CD14-positive monocyte (primary cell): ENCODE results near the gene ISG15. TPM values are rescaled to one million over a fixed set of nuclear protein-coding genes. Genes with fewer than 3 reads are reported as not detected.

Source experiments
- DNase-seq, 3 donors: peaks; one replicate each; pipeline ENCODE4 v3.0.0-alpha.2; 2011 to 2022
- H2AFZ ChIP-seq: 2 replicates; pipeline ENCODE4 v1.6.0; 2012; ENCODE audit warnings: mild to moderate bottlenecking, low read depth, low read length, inconsistent platforms; ENCODE audit not compliant: insufficient read depth, poor library complexity, severe bottlenecking
- H3K27ac ChIP-seq, 2 donors: 1 replicate in 1 of 2; 2 replicates in 1 of 2; pipeline ENCODE4 v1.5.1; 2012 to 2013; ENCODE audit warnings: low read length in 2 of 2, control low read depth in 1 of 2, inconsistent platforms in 1 of 2, low read depth in 1 of 2, mild to moderate bottlenecking in 1 of 2
- H3K27me3 ChIP-seq, 2 donors: one replicate each; pipeline versions ENCODE4 v1.6.0 to v1.6.1; 2011 to 2013; ENCODE audit warnings: low read length in 2 of 2; ENCODE audit not compliant: control insufficient read depth in 2 of 2, insufficient read depth in 2 of 2
- H3K36me3 ChIP-seq, 2 donors: replicated peaks in 1 of 2; 1 replicate in 1 of 2; 2 replicates in 1 of 2; pipeline versions ENCODE4 v1.5.1 to v1.6.1; 2012 to 2013; ENCODE audit warnings: low read length in 2 of 2, control low read depth in 1 of 2, inconsistent platforms in 1 of 2, mild to moderate bottlenecking in 1 of 2; ENCODE audit not compliant: insufficient read depth in 2 of 2, control insufficient read depth in 1 of 2
- H3K4me1 ChIP-seq, 2 donors: 1 replicate in 1 of 2; 2 replicates in 1 of 2; pipeline versions ENCODE4 v1.5.1 to v1.6.1; 2012 to 2013; ENCODE audit warnings: low read length in 2 of 2, control low read depth in 1 of 2, inconsistent platforms in 1 of 2, mild to moderate bottlenecking in 1 of 2, moderate library complexity in 1 of 2; ENCODE audit not compliant: insufficient read depth in 2 of 2, control insufficient read depth in 1 of 2
- H3K4me2 ChIP-seq: replicated peaks from 2 replicates; pipeline ENCODE3; 2012; ENCODE audit warnings: low read length, moderate library complexity, mild to moderate bottlenecking; ENCODE audit not compliant: poor library complexity, severe bottlenecking; ENCODE audit errors: extremely low read depth
- H3K4me3 ChIP-seq, 3 experiments: fragments of 200-600 bp in 1 of 3; sonication (generic) in 1 of 3; replicated peaks in 1 of 3; 1 replicate in 2 of 3; 2 replicates in 1 of 3; pipeline ENCODE4 v1.5.1; 2011 to 2013; ENCODE audit warnings: low read length in 3 of 3, mild to moderate bottlenecking in 3 of 3, control low read depth in 2 of 3, low read depth in 2 of 3, inconsistent platforms in 1 of 3, moderate library complexity in 1 of 3
- H3K79me2 ChIP-seq: 2 replicates; pipeline ENCODE4 v1.6.0; 2012; ENCODE audit warnings: mild to moderate bottlenecking, control low read depth, inconsistent platforms, low read length, moderate library complexity; ENCODE audit not compliant: insufficient read depth
- H3K9ac ChIP-seq: 2 replicates; pipeline ENCODE4 v1.6.0; 2017; ENCODE audit warnings: low read length, mild to moderate bottlenecking; ENCODE audit not compliant: insufficient read depth, poor library complexity, severe bottlenecking
- H3K9me3 ChIP-seq, 2 donors: replicated peaks in 1 of 2; 1 replicate in 1 of 2; 2 replicates in 1 of 2; pipeline versions ENCODE4 v1.5.1 to v1.6.1; 2012 to 2013; ENCODE audit warnings: low read length in 2 of 2, control low read depth in 1 of 2; ENCODE audit not compliant: control insufficient read depth in 1 of 2, insufficient read depth in 1 of 2
- H4K20me1 ChIP-seq: 2 replicates; pipeline ENCODE4 v1.6.0; 2012; ENCODE audit warnings: mild to moderate bottlenecking, low read length, control low read depth, moderate library complexity; ENCODE audit not compliant: insufficient read depth
- H3K27ac Mint-ChIP-seq, 7 donors: one replicate each; pipeline ENCODE4 v1.8.0; 2020; ENCODE audit warnings: mild to moderate bottlenecking in 7 of 7, mixed read lengths in 7 of 7, moderate library complexity in 6 of 7, inconsistent platforms in 2 of 7
- H3K27me3 Mint-ChIP-seq, 3 donors: one replicate each; pipeline ENCODE4 v1.8.0; 2021 to 2022; ENCODE audit warnings: low read depth in 3 of 3, mild to moderate bottlenecking in 3 of 3, mixed read lengths in 3 of 3, moderate library complexity in 3 of 3, inconsistent platforms in 1 of 3
- H3K36me3 Mint-ChIP-seq, 2 donors: one replicate each; pipeline ENCODE4 v1.8.0; 2020; ENCODE audit warnings: mixed read lengths in 2 of 2, inconsistent platforms in 1 of 2, mild to moderate bottlenecking in 1 of 2
- H3K4me1 Mint-ChIP-seq: one replicate; pipeline ENCODE4 v1.8.0; 2020; ENCODE audit warnings: mild to moderate bottlenecking, mixed read lengths
- H3K4me3 Mint-ChIP-seq, 2 donors: one replicate each; pipeline ENCODE4 v1.8.0; 2020; ENCODE audit warnings: mild to moderate bottlenecking in 2 of 2, mixed read lengths in 2 of 2, moderate library complexity in 1 of 2
- H3K9me3 Mint-ChIP-seq, 7 donors: one replicate each; pipeline ENCODE4 v1.8.0; 2020 to 2022; ENCODE audit warnings: mixed read lengths in 7 of 7, mild to moderate bottlenecking in 6 of 7, moderate library complexity in 6 of 7, inconsistent platforms in 2 of 7
- WGBS: methylation state at CpG from one replicate; pipeline ENCODE4 v1.1.5; 2013; ENCODE audit warnings: missing lambda C conversion rate; ENCODE audit not compliant: insufficient coverage; 5-methylcytosine and 5-hydroxymethylcytosine counted together
- intact Hi-C, 2 donors: fragments of 100-400 bp; cut with micrococcal nuclease; formaldehyde crosslinking; loops; one replicate each; pipeline versions ENCODE4 v1.15.0 to v1.15.1; 2023
- polyA minus RNA-seq: library from RNA; depleted of rRNA, polyadenylated mRNA; stranded (reverse); fragments of >200 nt; gene quantifications from 2 replicates; pipeline ENCODE4 v1.2.3, GENCODE V29; 2012
- polyA plus RNA-seq, 3 donors: library from polyadenylated mRNA; depleted of rRNA in 1 of 3; unstranded in 2 of 3; stranded (reverse) in 1 of 3; fragments of 300-500 nt in 2 of 3; fragments of >200 nt in 1 of 3; fragmentation: Illumina TruSeq in 2 of 3; gene quantifications; 1 replicate in 2 of 3; 2 replicates in 1 of 3; pipeline ENCODE4 v1.2.3, GENCODE V29; 2012 to 2021
- total RNA-seq, 12 experiments: library from RNA in 1 of 12; stranded (reverse) in 1 of 12; fragments of 120-200 nt in 1 of 12; gene quantifications; one replicate each; pipeline ENCODE4 v1.2.4 and lab custom pipeline; 2013 to 2026; ENCODE audit warnings: mixed read lengths in 6 of 12, inconsistent platforms in 1 of 12
- TF ChIP-seq, protein P1 (sequence below): fragments of 200-600 bp; IDR thresholded peaks from one replicate; pipeline ENCODE4 v1.8.0; 2022; ENCODE audit warnings: antibody characterized with exemption, mild to moderate bottlenecking

ISG15 gene
- total RNA-seq (2013): 110 TPM
- polyA plus RNA-seq: 100 to 1,000 TPM; 128 to 241 (median 145) TPM
- 115 and 192 TPM in 2 replicates for polyA minus RNA-seq
- total RNA-seq (lab: John Stamatoyannopoulos, UW): 7.0 to 238 (median 22.7) reads per million in 11 experiments

DNA sequence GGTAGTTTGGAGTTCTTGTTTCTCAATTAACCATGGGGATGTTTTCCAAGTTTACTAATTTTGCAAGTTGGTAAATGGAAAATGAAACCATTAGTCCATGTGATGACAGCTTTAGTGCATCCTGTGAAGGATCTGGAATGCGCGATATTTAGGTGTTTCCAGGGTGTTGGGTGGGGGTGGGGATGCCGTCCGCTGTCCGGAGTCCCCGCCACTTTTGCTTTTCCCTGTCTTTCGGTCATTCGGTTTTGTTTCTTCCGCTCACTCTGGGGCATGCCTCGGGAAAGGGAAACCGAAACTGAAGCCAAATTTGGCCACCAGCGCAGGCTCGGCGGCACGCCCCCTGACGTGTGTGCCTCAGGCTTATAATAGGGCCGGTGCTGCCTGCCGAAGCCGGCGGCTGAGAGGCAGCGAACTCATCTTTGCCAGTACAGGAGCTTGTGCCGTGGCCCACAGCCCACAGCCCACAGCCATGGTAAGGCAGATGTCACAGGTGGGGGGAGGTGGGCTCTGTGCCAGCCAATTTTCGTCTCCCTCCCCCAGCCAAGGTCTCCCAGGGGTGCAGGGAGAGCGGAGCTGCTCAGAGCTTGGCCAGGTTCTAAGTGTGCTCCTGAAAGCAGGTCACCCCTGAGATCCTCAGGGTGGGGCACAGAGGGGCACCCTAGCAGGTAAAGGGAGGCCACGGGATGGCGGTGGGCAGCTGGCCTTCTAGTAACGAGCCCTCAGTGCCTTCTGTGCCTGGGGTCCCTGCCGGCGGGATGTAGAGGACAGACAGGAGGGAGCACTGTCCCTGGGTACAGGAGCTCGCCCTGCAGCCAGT, at the start of gene ISG15:
Gene ISG15 (plus strand): TSS at position 393 of the 817 bp plus-strand sequence. CDS start 77 bp downstream, at position 470.
- peak; percentile 81 to 88 (median 86) for DNase-seq
- peaks cover 0 to 7% (median 4%) of the 10 kb centered on the region in 7 donors for H3K9me3 Mint-ChIP-seq
- peaks cover 16 to 27% of the 10 kb centered on the region in 2 donors for H3K4me1 ChIP-seq
- peaks cover 12 to 24% (median 15%) of the 10 kb centered on the region in 3 donors for H3K27me3 Mint-ChIP-seq
- peak within 1 kb of the TSS; percentile 92 for H2AFZ ChIP-seq
- 6% methylated on average over 25 of the region's 30 CpGs for WGBS
- peak within 1 kb of the TSS; percentile 66 to 94 for H3K27ac ChIP-seq
- no peaks in the 10 kb centered on the region for H4K20me1 ChIP-seq
- no peaks in the 10 kb centered on the region for H3K27me3 ChIP-seq
- no peaks in the 10 kb centered on the region for H3K36me3 Mint-ChIP-seq
- H3K4me3 Mint-ChIP-seq: peak within 1 kb of the TSS; percentile 91 to 96
- peak within 1 kb of the TSS; percentile 60 to 98 (median 93) for H3K4me3 ChIP-seq
- no peaks in the 10 kb centered on the region for H3K36me3 ChIP-seq
- TF ChIP-seq, protein P1, sequence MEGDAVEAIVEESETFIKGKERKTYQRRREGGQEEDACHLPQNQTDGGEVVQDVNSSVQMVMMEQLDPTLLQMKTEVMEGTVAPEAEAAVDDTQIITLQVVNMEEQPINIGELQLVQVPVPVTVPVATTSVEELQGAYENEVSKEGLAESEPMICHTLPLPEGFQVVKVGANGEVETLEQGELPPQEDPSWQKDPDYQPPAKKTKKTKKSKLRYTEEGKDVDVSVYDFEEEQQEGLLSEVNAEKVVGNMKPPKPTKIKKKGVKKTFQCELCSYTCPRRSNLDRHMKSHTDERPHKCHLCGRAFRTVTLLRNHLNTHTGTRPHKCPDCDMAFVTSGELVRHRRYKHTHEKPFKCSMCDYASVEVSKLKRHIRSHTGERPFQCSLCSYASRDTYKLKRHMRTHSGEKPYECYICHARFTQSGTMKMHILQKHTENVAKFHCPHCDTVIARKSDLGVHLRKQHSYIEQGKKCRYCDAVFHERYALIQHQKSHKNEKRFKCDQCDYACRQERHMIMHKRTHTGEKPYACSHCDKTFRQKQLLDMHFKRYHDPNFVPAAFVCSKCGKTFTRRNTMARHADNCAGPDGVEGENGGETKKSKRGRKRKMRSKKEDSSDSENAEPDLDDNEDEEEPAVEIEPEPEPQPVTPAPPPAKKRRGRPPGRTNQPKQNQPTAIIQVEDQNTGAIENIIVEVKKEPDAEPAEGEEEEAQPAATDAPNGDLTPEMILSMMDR: no peak
- intact Hi-C loops: loop anchor here in 1 of 2 donors (10.0 kb wide), 1 partner anchor 361 kb away; the partner anchor contains the start of gene AURKAIP1
- peak within 1 kb of the TSS; percentile 91 to 97 (median 95) for H3K27ac Mint-ChIP-seq
- peak within 1 kb of the TSS; percentile 75 for H3K9ac ChIP-seq
- no peaks in the 10 kb centered on the region for H3K79me2 ChIP-seq
- H3K4me2 ChIP-seq: peak within 1 kb of the TSS; percentile 83
- peaks cover 22% of the 10 kb centered on the region for H3K4me1 Mint-ChIP-seq
- H3K9me3 ChIP-seq: no peaks in the 10 kb centered on the region

DNA sequence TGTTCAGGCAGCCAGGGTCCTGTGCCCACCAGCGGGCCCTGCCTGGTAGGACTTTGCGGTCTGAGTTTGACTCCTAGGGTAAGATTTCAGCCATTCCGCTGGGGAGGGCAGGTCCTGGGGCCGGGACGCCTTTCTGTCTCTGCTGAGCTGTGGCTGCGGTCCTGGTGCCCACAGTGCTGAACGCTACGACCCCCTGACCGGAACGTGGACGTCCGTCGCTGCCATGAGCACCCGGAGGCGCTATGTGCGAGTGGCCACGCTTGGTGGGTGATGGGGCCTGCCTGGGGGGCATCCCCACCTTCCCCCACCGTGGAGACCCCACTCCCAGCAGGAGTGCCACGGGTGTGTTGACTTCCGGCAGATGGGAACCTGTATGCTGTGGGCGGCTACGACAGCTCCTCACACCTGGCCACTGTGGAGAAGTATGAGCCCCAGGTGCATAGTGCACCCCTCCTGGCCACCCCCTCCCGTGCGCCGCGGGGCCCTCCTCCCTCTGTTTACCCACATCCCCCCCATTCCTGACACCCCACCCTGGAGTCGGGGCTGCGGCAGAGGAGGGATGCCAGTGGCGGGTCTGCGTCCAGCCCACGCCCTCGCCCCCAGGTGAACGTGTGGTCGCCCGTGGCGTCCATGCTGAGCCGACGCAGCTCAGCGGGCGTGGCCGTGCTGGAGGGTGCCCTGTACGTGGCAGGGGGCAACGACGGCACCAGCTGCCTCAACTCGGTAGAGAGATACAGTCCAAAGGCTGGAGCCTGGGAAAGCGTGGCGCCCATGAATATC, 49.4 kb upstream of the ISG15 start:
- DNase-seq: no peak
- H3K79me2 ChIP-seq: peaks cover 2% of the 10 kb centered on the region
- 95% methylated on average over 30 of the region's 47 CpGs for WGBS
- peaks cover 16% of the 10 kb centered on the region for H3K4me1 Mint-ChIP-seq
- H4K20me1 ChIP-seq: no peaks in the 10 kb centered on the region
- no peak overlapping the region for H3K4me3 Mint-ChIP-seq
- no peak overlapping the region for H3K4me2 ChIP-seq
- TF ChIP-seq, protein P1: no peak
- H3K4me3 ChIP-seq: no peak overlapping the region
- H3K36me3 Mint-ChIP-seq: peaks cover 16 to 19% of the 10 kb centered on the region in 2 donors
- peaks cover 26 to 43% of the 10 kb centered on the region in 2 donors for H3K4me1 ChIP-seq
- intact Hi-C loops: loop anchor here in 1 of 2 donors (10.0 kb wide), 1 partner anchor 59 kb away; no protein-coding TSS in a partner anchor
- no peak overlapping the region for H3K27ac ChIP-seq
- no peak overlapping the region for H2AFZ ChIP-seq
- peaks cover 0 to 3% of the 10 kb centered on the region in 2 donors for H3K36me3 ChIP-seq
- no peaks in the 10 kb centered on the region for H3K9me3 ChIP-seq
- H3K9ac ChIP-seq: no peak overlapping the region
- no peaks in the 10 kb centered on the region for H3K9me3 Mint-ChIP-seq
- peaks cover 22 to 48% (median 32%) of the 10 kb centered on the region in 3 donors for H3K27me3 Mint-ChIP-seq
- peaks cover 0 to 31% of the 10 kb centered on the region in 2 donors for H3K27me3 ChIP-seq
- no peak overlapping the region for H3K27ac Mint-ChIP-seq
